ENCODE results near the gene HIVEP1. TPM values are rescaled to one million over a fixed set of nuclear protein-coding genes. Genes with fewer than 3 reads are reported as not detected.

Gene HIVEP1
- total RNA-seq, 4 donors from 2014 or later, result 17.5 to 29.0 (median 24.1) TPM

GRCh38 chr6:12118607-12119006 is 106.5 kb downstream of the HIVEP1 start:
- TF ChIP-seq, protein P1, sequence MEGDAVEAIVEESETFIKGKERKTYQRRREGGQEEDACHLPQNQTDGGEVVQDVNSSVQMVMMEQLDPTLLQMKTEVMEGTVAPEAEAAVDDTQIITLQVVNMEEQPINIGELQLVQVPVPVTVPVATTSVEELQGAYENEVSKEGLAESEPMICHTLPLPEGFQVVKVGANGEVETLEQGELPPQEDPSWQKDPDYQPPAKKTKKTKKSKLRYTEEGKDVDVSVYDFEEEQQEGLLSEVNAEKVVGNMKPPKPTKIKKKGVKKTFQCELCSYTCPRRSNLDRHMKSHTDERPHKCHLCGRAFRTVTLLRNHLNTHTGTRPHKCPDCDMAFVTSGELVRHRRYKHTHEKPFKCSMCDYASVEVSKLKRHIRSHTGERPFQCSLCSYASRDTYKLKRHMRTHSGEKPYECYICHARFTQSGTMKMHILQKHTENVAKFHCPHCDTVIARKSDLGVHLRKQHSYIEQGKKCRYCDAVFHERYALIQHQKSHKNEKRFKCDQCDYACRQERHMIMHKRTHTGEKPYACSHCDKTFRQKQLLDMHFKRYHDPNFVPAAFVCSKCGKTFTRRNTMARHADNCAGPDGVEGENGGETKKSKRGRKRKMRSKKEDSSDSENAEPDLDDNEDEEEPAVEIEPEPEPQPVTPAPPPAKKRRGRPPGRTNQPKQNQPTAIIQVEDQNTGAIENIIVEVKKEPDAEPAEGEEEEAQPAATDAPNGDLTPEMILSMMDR (IDR thresholded peaks at IDR 0.05; ENCODE audit: low read depth), result no peak

GRCh38 chr6:12119085-12119588 is 107.0 kb downstream of the HIVEP1 start:
- TF ChIP-seq, protein P1 (IDR thresholded peaks at IDR 0.05; ENCODE audit: low read depth), result no peak

DNA sequence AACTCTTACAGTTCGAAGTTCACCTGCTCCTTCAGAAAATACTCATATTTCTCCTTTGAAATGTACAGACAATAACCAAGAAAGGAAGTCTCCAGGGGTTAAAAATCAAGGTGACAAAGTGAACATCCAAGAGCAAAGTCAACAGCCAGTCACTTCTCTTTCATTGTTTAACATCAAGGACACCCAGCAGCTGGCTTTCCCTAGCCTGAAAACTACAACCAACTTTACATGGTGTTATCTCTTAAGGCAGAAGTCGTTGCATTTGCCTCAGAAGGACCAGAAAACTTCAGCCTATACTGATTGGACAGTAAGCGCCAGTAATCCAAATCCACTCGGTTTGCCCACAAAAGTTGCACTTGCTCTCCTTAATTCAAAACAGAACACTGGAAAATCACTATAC is 113.3 kb downstream of the HIVEP1 start:
- TF ChIP-seq, protein P1 (IDR thresholded peaks at IDR 0.05; ENCODE audit: low read depth), result no peak

DNA sequence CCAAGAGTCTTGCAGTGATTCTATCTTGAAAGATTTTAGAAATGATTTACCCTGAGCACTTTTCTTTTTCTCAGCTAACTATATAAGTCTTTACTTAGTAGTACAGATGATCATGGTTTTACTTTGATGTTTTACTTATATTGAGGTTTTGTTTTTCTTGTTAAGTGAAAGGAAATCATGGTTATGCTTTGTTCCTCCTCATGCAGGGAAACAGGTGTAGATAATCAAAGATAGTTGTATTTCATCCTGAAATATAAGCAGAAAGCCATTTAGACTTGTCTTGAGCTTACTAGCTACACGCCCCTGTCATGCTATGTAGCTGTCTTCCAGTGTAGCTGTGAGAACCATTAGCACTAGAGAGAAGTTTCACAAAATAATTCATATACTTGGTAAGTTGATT is 113.9 kb downstream of the HIVEP1 start:
- TF ChIP-seq, protein P1 (IDR thresholded peaks at IDR 0.05; ENCODE audit: low read depth), result no peak

GRCh38 chr6:12129523-12129922 is 117.4 kb downstream of the HIVEP1 start:
- TF ChIP-seq, protein P1 (IDR thresholded peaks at IDR 0.05; ENCODE audit: low read depth), result no peak

- TF ChIP-seq, protein P1 (IDR thresholded peaks at IDR 0.05; ENCODE audit: low read depth), result no peak
These were observed 120.5 kb downstream of the HIVEP1 start for GRCh38 chr6:12132351-12133222.

DNA sequence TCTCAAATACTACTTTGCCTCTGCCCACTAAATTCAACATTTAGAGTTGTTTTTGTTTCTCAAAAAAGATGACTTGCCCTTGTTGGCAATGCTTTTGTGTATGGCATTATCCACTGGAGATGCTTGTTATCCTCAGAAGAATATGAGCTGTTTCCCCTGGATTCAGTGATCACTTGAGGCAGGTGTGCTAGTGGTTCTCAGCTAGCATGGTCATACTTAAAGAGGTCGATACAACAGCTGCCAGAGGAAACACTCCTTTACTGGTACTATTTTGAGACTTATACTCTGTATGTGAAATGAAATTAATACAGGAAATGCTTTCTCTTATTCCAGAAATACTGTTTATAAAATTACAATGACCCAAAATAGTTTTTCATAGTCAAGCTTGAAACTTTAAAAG is 122.5 kb downstream of the HIVEP1 start:
- TF ChIP-seq, protein P1 (IDR thresholded peaks at IDR 0.05; ENCODE audit: low read depth), result no peak
